ENCODE data around the gene HLA-DQA2. TPM values are rescaled to one million over a fixed set of nuclear protein-coding genes. Genes with fewer than 3 reads are reported as not detected.

The HLA-DQA2 gene
- total RNA-seq, 1 experiment from 2014 or later, result not detected

DNA sequence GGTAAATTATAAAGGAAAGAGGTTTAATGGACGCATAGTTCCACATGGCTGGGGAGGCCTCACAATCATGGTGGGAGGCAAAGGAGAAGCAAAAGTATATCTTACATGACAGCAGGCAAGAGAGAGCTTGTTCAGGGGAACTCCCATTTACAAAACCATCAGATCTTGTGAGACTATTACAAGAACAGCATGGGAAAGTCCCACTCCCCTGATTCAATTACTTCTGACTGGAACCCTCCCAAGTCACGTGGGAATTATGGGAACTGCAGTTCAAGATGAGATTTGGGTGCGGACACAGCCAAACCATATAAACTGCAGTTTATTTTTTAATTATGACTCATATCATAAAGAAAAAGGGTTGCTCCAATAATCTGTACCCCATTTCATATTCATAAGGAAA is 22.3 kb upstream of the HLA-DQA2 start:
- Mint-ChIP-seq H3K4me3 (ENCODE audit: unreplicated experiment) (no peak overlapping the region), H3K27me3 (ENCODE audit: insufficient read depth, unreplicated experiment) (peaks cover 14% of the 10 kb centered on the region), H3K9me3 (ENCODE audit: unreplicated experiment) (no peaks in the 10 kb centered on the region), H3K4me1 (ENCODE audit: low read depth, unreplicated experiment) (no peaks in the 10 kb centered on the region), H3K36me3 (ENCODE audit: insufficient read depth, unreplicated experiment) (no peaks in the 10 kb centered on the region), H3K27ac (ENCODE audit: unreplicated experiment) (no peak overlapping the region)
- Histone ChIP-seq H3K27me3 (replicated peaks; ENCODE audit: control insufficient read depth, insufficient read depth, low read length) (no peaks in the 10 kb centered on the region; the same call in 1 of the 2 replicates), H3K9me3 (no peaks in the 10 kb centered on the region), H3K4me1 (no peaks in the 10 kb centered on the region), H3K4me3 (ENCODE audit: low read depth, low read length) (no peak overlapping the region), H3K36me3 (ENCODE audit: control insufficient read depth, insufficient read depth, low read length) (no peaks in the 10 kb centered on the region)
- POLR2A ChIA-PET, result no interaction called here
- DNase-seq, result no peak
- no peak for TF ChIP-seq CTCF (IDR thresholded peaks at IDR 0.05; ENCODE audit: insufficient read depth in 1 of 2, low read depth in 1 of 2, low read length in 1 of 2, severe bottlenecking in 1 of 2, unreplicated experiment in 1 of 2)
- no TSS peak for BruUV-seq (replicated peaks)
- intact Hi-C loops (cut with micrococcal nuclease; ENCODE audit: unreplicated experiment), result no loop called here
- CTCF ChIA-PET, result no interaction called here

DNA sequence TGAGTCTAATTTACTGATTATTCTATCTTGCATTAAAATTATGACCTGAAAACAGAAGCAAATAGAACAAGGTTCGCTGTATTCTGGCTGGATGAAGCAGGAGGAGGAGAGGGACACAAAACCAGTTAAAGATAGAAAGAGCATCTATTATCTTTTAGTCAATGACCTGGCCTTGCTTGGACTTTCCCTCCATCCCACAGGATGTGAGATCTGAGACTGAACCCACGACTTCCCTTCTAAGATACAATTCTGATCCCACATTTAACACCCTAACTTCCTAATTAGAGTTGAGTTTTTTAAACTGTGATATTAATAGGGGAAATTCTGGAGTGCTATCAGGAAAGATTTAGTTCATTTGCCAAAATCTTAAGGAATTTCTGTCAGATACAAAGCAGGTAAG is 3.1 kb upstream of the HLA-DQA2 start:
- H3K4me1 Mint-ChIP-seq (ENCODE audit: low read depth, unreplicated experiment), result no peaks in the 10 kb centered on the region
- no peak for TF ChIP-seq CTCF (IDR thresholded peaks at IDR 0.05; ENCODE audit: insufficient read depth in 1 of 2, low read depth in 1 of 2, low read length in 1 of 2, severe bottlenecking in 1 of 2, unreplicated experiment in 1 of 2)

GRCh38 chr6:32742374-32742773 is 1.2 kb downstream of the HLA-DQA2 start:
- Mint-ChIP-seq H3K27me3 (ENCODE audit: insufficient read depth, unreplicated experiment) (peaks cover 17% of the 10 kb centered on the region), H3K36me3 (ENCODE audit: insufficient read depth, unreplicated experiment) (no peaks in the 10 kb centered on the region), H3K4me1 (ENCODE audit: low read depth, unreplicated experiment) (no peaks in the 10 kb centered on the region), H3K9me3 (ENCODE audit: unreplicated experiment) (no peaks in the 10 kb centered on the region), H3K4me3 (ENCODE audit: unreplicated experiment) (no peak overlapping the region), H3K27ac (ENCODE audit: unreplicated experiment) (no peak overlapping the region)
- DNase-seq, result no peak
- no TSS peak for BruUV-seq (replicated peaks)
- H3K4me3 ChIP-seq (ENCODE audit: low read depth, low read length), result no peak overlapping the region
- H3K9me3 ChIP-seq, result no peaks in the 10 kb centered on the region
- H3K4me1 ChIP-seq, result no peaks in the 10 kb centered on the region
- intact Hi-C loops (cut with micrococcal nuclease; ENCODE audit: unreplicated experiment), result loop anchor here (2.0 kb wide), 1 partner anchor 104 kb away; no protein-coding TSS in a partner anchor
- H3K36me3 ChIP-seq (ENCODE audit: control insufficient read depth, insufficient read depth, low read length), result no peaks in the 10 kb centered on the region
- H3K27me3 ChIP-seq (replicated peaks; ENCODE audit: control insufficient read depth, insufficient read depth, low read length), result no peaks in the 10 kb centered on the region; the same call in 1 of the 2 replicates
- POLR2A ChIA-PET, result no interaction called here
- TF ChIP-seq CTCF (IDR thresholded peaks at IDR 0.05; ENCODE audit: insufficient read depth in 1 of 2, low read depth in 1 of 2, low read length in 1 of 2, severe bottlenecking in 1 of 2, unreplicated experiment in 1 of 2), result no peak
- CTCF ChIA-PET, result no interaction called here

More for the DNA sequence above, 3.1 kb upstream of the HLA-DQA2 start:
- intact Hi-C loops (cut with micrococcal nuclease; ENCODE audit: unreplicated experiment), result no loop called here
- no peak overlapping the region for H3K4me3 Mint-ChIP-seq (ENCODE audit: unreplicated experiment)
- H3K9me3 ChIP-seq, result no peaks in the 10 kb centered on the region
- DNase-seq, result no peak
- H3K36me3 Mint-ChIP-seq (ENCODE audit: insufficient read depth, unreplicated experiment), result no peaks in the 10 kb centered on the region
- no peaks in the 10 kb centered on the region for H3K36me3 ChIP-seq (ENCODE audit: control insufficient read depth, insufficient read depth, low read length)
- no peak overlapping the region for H3K27ac Mint-ChIP-seq (ENCODE audit: unreplicated experiment)
- H3K9me3 Mint-ChIP-seq (ENCODE audit: unreplicated experiment), result no peaks in the 10 kb centered on the region
- H3K4me1 ChIP-seq, result no peaks in the 10 kb centered on the region
- no peak overlapping the region for H3K4me3 ChIP-seq (ENCODE audit: low read depth, low read length)
- ChIA-PET POLR2A (no interaction called here), CTCF (no interaction called here)
- H3K27me3 Mint-ChIP-seq (ENCODE audit: insufficient read depth, unreplicated experiment), result peaks cover 13% of the 10 kb centered on the region
- 0 out of 2 replicates have a peak, but pooled peaks cover 2% of the 10 kb centered on the region for H3K27me3 ChIP-seq (replicated peaks; ENCODE audit: control insufficient read depth, insufficient read depth, low read length)
- no TSS peak for BruUV-seq (replicated peaks)
